GM19455 (cell line): ENCODE results near the gene PCBP3.

Source experiments
- ATAC-seq: cut with Tn5 transposase; IDR thresholded peaks from one replicate; pipeline ENCODE4 v1.9.1; 2021; ENCODE audit not compliant: unreplicated experiment

The PCBP3 gene

DNA sequence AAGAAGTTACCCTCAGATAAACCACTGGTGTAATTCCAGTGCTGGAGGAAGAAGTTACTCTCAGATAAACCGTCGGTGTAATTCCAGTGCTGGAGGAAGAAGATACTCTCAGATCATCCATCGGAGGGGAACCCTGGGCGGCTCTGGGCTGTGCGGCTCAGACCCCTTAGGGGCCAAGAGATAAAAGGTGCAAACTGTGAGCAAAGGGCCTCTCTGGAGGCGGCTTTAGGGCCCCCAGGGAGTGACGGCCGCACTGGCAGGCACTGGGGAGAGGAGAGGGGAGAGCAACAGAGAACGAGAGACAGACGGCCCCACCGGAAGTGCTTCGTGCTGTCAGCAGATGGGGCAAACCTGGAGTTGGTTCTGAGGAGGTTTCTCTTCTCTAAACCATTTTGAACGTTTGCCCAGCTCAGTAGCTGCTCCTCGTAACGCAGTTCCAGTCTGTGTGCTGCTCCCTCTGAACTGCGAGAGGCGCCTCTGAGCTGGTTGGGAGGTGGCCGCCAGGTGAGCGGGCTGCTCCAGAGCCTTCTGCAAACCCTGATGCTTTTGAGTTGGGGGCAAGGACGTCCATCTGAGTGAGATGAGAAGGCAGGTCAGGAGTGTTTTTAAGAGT lies 275.4 kb downstream of the PCBP3 start:
- ATAC-seq, result no peak

DNA sequence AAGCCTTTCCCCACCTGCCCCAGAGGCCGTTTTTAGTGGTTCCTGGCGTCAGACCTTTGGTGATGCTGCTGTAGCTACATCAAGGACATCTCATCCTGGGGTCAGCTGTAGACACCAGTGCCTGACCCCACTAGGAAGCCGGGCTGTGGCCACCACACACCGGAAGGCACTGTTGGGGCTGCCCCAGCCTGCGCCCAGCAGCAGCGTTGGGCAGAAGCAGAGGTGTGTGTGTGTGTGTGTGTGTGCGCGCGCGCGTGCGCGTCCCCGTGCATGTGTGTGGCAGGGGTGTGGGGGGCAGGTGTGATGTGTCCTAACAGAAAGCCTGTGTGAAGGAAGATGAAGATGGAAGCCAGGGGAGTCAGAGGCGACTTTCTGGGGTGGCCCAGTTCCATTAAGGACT lies 276.1 kb downstream of the PCBP3 start:
- no peak for ATAC-seq

- ATAC-seq, result no peak
These were observed 277.5 kb downstream of the PCBP3 start for GRCh38 chr21:45920824-45921600.

- no peak for ATAC-seq
These were observed 278.4 kb downstream of the PCBP3 start for GRCh38 chr21:45921917-45922316.

GRCh38 chr21:45922648-45923047 lies 279.1 kb downstream of the PCBP3 start:
- no peak for ATAC-seq

DNA sequence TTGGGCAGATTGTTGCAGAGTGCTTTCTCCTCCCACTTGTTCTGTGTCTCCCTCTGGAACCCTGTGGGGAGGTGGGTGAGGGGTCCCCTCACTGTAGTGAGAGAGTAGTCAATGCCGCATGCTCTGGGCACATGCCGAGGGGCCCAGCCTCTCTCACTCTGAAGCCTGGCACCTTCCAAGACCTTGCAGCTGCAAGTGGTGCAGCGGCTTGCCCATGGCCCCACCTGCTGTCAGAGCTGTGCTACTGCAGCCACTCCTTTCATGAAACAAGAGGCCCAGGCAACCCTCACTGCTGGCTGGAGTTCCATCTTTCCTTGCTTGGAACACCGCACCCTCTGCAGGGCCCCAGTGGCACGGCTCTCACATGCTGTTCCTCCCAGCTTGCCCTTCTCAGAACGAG lies 279.6 kb downstream of the PCBP3 start:
- no peak for ATAC-seq

- no peak for ATAC-seq
These were observed 282.8 kb downstream of the PCBP3 start for GRCh38 chr21:45926281-45926680.

- ATAC-seq, result no peak
These were observed 283.5 kb downstream of the PCBP3 start for GRCh38 chr21:45927032-45927431.

GRCh38 chr21:45927851-45928850 lies 284.6 kb downstream of the PCBP3 start:
- ATAC-seq, result no peak

GRCh38 chr21:45929449-45929848 lies 285.9 kb downstream of the PCBP3 start:
- ATAC-seq, result no peak

DNA sequence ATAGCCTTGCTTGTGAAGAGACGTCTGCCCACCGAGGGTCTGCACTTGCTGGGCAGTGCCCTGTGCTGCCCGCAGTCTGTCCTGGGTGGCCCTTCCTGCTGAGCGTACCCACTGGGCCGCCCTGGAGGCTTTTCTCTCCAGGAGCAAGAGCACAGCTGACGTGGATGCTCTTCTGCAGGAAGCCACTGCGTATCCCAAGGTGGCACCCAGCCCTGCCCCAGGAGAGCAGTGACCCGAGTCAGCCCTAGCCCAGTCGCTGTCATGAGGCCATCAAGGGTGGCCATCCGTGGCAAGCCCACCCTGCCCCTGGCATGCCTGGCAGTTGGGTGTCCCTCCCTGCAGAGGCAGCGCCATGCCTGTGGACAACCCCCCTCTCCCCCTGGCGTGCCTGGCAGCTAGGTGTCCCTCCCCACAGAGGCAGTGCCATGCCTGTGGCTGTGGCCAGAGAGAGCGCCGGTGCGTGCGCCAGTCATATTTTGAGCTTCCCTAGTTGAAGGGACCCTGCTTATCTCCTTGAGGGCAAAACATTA lies 286.8 kb downstream of the PCBP3 start:
- ATAC-seq, result no peak

DNA sequence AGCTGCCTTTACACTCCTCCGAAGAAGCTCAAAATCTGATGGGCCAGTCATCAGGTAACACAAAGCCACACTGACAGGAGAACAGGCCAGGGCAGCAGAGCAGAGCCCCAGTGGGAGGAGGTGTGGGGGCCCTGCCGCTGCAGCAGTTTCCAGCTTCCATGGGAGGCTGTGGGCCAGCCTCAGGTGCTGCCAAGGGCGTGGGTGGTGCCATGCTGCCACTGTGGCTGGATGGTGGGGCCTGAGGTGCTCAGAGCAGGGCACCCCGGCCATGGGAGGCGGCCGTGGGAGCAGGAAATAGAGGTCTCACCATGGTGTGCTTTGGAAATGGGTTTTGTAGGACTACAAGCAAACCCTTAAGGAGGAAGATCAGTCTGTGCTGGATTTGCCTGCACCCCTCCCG lies 287.3 kb downstream of the PCBP3 start:
- no peak for ATAC-seq

DNA sequence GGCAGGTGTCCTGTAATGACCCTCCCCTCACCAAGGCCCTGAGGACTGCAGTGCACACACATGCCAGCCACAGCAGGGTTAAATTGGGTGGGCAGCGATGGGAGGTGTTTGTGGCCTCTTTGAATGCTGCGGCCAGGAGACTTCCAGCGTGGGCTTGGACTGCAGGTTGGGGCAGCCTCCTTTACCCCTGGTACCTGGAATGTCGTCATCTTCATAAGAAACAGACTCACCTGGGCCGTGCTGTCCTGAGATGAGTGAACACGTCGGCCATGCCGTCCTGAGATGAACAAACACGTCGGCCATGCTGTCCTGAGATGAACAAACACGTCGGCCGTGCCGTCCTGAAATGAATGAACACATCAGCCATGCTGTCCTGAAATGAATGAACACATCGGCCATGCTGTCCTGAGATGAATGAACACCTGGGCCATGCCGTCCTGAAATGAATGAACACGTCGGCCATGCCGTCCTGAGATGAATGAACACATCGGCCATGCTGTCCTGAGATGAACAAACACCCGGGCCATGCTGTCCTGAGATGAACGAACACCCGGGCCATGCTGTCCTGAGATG lies 288.0 kb downstream of the PCBP3 start:
- no peak for ATAC-seq

DNA sequence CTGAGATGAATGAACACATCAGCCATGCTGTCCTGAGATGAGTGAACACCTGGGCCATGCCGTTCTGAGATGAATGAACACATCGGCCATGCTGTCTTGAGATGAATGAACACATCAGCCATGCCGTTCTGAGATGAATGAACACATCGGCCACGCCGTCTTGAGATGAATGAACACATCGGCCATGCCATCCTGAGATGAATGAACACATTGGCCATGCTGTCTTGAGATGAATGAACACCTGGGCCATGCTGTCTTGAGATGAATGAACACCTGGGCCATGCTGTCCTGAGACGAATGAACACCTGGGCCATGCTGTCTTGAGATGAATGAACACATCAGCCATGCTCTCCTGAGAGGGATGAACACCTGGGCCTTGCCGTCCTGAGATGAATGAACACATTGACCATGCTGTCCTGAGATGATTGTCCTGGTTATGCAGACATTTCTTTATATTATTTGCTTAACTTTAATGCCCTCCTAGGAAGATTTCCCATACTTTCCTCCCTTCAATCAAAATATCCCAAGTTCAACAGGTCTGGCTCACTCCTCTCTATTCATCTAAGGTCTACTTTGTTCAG lies 289.5 kb downstream of the PCBP3 start:
- ATAC-seq, result no peak

DNA sequence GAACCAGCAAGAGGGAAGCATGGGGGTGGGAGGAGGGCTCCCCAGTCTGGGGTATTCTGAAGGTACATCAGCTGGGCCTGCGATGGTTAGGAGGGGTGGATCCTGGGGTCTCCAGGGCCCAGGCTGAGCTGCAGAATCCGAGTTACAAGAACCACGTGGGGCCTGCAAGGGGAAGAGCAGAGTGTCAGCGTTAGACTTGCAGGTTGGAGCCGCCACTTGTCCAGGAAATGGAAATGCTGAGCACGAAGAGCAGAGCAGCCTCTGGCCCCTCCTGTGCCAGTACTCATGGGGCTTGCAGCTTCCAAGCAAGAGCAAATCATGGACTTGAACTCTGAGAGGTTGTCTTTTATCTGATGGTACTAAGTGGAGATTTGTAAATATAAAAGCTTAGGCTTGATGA lies 290.6 kb downstream of the PCBP3 start:
- no peak for ATAC-seq

GRCh38 chr21:45934554-45934953 lies 291.0 kb downstream of the PCBP3 start:
- ATAC-seq, result no peak

DNA sequence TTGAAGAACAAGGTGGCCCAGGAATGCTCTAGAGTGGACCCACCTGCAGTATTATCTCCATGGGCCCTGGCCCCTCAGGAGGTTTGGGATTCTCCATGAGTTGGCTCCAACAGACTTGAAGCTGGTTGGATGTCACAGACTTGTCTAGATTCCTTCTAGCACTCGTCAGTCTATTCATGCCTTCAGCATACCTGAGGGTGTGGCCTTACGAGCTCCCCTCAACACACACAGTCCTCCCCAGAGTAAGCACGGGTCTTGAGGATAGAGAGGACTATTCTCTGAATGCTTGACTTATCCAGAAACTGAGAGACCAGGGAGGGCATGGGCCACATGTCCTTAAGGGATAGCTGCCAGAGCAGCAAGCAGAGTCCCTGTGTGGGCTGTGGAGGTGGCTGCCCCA lies 292.1 kb downstream of the PCBP3 start:
- no peak for ATAC-seq

- ATAC-seq, result no peak
These were observed 294.4 kb downstream of the PCBP3 start for GRCh38 chr21:45937721-45938452.

DNA sequence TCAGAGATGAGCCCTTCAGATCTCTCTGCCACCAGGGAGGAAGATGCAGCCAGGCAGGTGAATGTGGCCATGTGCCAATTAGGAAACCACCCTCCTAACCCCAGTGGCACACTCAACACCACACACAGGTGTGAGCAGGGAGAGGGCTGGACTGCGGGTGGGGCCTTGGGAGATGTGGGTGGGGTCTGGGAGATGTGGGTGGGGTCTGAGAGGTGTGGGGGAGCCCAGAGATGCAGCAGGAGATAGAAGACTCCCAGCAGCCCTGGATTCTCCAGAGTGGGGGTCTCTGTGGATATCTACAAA lies 294.9 kb downstream of the PCBP3 start:
- no peak for ATAC-seq
